Kidney epithelial cell (primary cell): Measurements from ENCODE around the gene TMEM245. TPM values are rescaled to one million over a fixed set of nuclear protein-coding genes. Genes with fewer than 3 reads are reported as not detected.
A peak's percentile ranks its signal among the peaks of the same experiment; 100 is the strongest.

ENCODE experiments used
- DNase-seq: peaks from one replicate; pipeline ENCODE4 v3.0.0-alpha.2; 2010; ENCODE audit warnings: low read depth
- H3K27me3 ChIP-seq: 2 replicates; pipeline ENCODE4 v1.6.0; 2011; ENCODE audit warnings: low read length; ENCODE audit not compliant: control insufficient read depth, insufficient read depth
- H3K36me3 ChIP-seq: 2 replicates; pipeline ENCODE4 v1.5.1; 2011; ENCODE audit warnings: low read length; ENCODE audit not compliant: control insufficient read depth, insufficient read depth
- H3K4me3 ChIP-seq: 2 replicates; pipeline ENCODE4 v1.5.1; 2011; ENCODE audit warnings: low read depth, mild to moderate bottlenecking, control low read depth, low read length
- total RNA-seq: library from RNA; depleted of rRNA; stranded (reverse); fragments of >200 nt; gene quantifications from 2 replicates; pipeline ENCODE4 v1.2.3, GENCODE V29; 2015
- TF ChIP-seq, protein P1 (sequence below): IDR thresholded peaks from 2 replicates; pipeline ENCODE4 v1.5.1; 2011; ENCODE audit warnings: mild to moderate bottlenecking, moderate library complexity, low read length, control low read depth, inconsistent platforms; ENCODE audit not compliant: insufficient read depth, poor library complexity, severe bottlenecking

The TMEM245 gene
- total RNA-seq, 1 donor from 2014 or later, result 44.5 TPM

- no peaks in the 10 kb centered on the region for H3K36me3 ChIP-seq
Observed at GRCh38 chr9:109074236-109074889, 45.4 kb downstream of the TMEM245 start.

GRCh38 chr9:109072821-109073435, 46.8 kb downstream of the TMEM245 start:
- no peaks in the 10 kb centered on the region for H3K27me3 ChIP-seq
- no peak overlapping the region for H3K4me3 ChIP-seq
- TF ChIP-seq, protein P1, sequence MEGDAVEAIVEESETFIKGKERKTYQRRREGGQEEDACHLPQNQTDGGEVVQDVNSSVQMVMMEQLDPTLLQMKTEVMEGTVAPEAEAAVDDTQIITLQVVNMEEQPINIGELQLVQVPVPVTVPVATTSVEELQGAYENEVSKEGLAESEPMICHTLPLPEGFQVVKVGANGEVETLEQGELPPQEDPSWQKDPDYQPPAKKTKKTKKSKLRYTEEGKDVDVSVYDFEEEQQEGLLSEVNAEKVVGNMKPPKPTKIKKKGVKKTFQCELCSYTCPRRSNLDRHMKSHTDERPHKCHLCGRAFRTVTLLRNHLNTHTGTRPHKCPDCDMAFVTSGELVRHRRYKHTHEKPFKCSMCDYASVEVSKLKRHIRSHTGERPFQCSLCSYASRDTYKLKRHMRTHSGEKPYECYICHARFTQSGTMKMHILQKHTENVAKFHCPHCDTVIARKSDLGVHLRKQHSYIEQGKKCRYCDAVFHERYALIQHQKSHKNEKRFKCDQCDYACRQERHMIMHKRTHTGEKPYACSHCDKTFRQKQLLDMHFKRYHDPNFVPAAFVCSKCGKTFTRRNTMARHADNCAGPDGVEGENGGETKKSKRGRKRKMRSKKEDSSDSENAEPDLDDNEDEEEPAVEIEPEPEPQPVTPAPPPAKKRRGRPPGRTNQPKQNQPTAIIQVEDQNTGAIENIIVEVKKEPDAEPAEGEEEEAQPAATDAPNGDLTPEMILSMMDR, result no peak
- H3K36me3 ChIP-seq, result no peaks in the 10 kb centered on the region
- DNase-seq, result no peak

More at GRCh38 chr9:109074236-109074889, 45.4 kb downstream of the TMEM245 start:
- no peak overlapping the region for H3K4me3 ChIP-seq
- no peak for DNase-seq
- no peaks in the 10 kb centered on the region for H3K27me3 ChIP-seq
- TF ChIP-seq, protein P1, result no peak

GRCh38 chr9:109072133-109072692, 47.5 kb downstream of the TMEM245 start:
- H3K27me3 ChIP-seq, result no peaks in the 10 kb centered on the region
- no peak for DNase-seq
- H3K4me3 ChIP-seq, result no peak overlapping the region
- H3K36me3 ChIP-seq, result peaks cover 2% of the 10 kb centered on the region
- TF ChIP-seq, protein P1, result no peak

DNA sequence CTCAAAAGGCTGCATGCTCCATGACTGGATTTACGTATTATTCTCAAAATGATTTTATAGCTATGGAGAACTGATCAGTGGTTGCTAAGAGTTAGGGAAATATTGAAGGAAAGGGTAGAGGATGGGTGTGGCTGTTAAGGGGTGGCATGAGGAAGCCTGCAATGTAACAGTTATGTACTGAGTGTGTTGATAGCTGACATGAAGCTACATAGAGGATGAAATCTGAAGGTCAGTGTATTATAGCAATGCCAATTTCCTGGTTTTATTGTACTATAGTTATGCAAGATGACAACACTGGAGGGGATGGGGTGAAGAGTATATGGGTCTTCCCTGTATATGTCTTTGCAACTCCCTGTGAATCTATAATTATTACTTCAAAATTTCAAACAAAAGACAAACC, 51.0 kb downstream of the TMEM245 start:
- Histone ChIP-seq H3K4me3 (no peak overlapping the region), H3K27me3 (no peaks in the 10 kb centered on the region), H3K36me3 (peaks cover 2% of the 10 kb centered on the region)
- DNase-seq, result no peak
- TF ChIP-seq, protein P1, result no peak

- no peak overlapping the region for H3K4me3 ChIP-seq
- peak; percentile 63 for DNase-seq
Observed at GRCh38 chr9:109064963-109065702, 54.6 kb downstream of the TMEM245 start.

More at GRCh38 chr9:109064963-109065702, 54.6 kb downstream of the TMEM245 start:
- H3K27me3 ChIP-seq, result no peaks in the 10 kb centered on the region
- TF ChIP-seq, protein P1, result no peak
- H3K36me3 ChIP-seq, result peaks cover 2% of the 10 kb centered on the region
